NCI-H748 (cell line): ENCODE measurements around the gene CAPN3.

ENCODE experiments used
- DNase-seq: peaks from one replicate; lab custom pipeline; 2025; ENCODE audit not compliant: unreplicated experiment; lab: John Stamatoyannopoulos, UW

The CAPN3 gene

GRCh38 chr15:42449770-42450424, 90.6 kb downstream of the CAPN3 start:
- no peak for DNase-seq

GRCh38 chr15:42450425-42450790, 91.1 kb downstream of the CAPN3 start:
- DNase-seq, result no peak

GRCh38 chr15:42453826-42454225, 94.5 kb downstream of the CAPN3 start:
- no peak for DNase-seq

- DNase-seq, result no peak
Measured at GRCh38 chr15:42456531-42456930, 97.2 kb downstream of the CAPN3 start.

- DNase-seq, result no peak
Measured at GRCh38 chr15:42456971-42457370, 97.7 kb downstream of the CAPN3 start.

- no peak for DNase-seq
Measured at GRCh38 chr15:42457445-42458442, 98.4 kb downstream of the CAPN3 start.

- DNase-seq, result no peak
Measured at GRCh38 chr15:42461261-42461660, 102.0 kb downstream of the CAPN3 start.
